Measurements from ENCODE around the gene VRK2.

GRCh38 chr2:58109481-58109880 is 62.9 kb downstream of the VRK2 start:
- TF ChIP-seq CTCF (IDR thresholded peaks at IDR 0.05) = no peak
- no peak for TF ChIP-seq POLR2AphosphoS5 (IDR thresholded peaks at IDR 0.05)
